Medulla oblongata (tissue), 1 donor: ENCODE measurements around the gene BICRAL.
"Not testable (repeated sequence)": the region's sequence is repeated elsewhere in the genome, so short reads cannot be mapped to it uniquely, and the experiment has no call there.

Source experiments
- DNase-seq: peaks from one replicate; pipeline ENCODE4 v3.0.0-alpha.2; 2015; ENCODE audit errors: extremely low spot score

Gene BICRAL

GRCh38 chr6:42764911-42765648, 16.8 kb upstream of the BICRAL start:
- DNase-seq: no peak

GRCh38 chr6:42766163-42766670, 15.6 kb upstream of the BICRAL start:
- no peak for DNase-seq

GRCh38 chr6:42769051-42769450, 12.8 kb upstream of the BICRAL start:
- DNase-seq: no peak

- no peak for DNase-seq
Observed at GRCh38 chr6:42769836-42770235, 12.0 kb upstream of the BICRAL start.

GRCh38 chr6:42771741-42772100, 10.1 kb upstream of the BICRAL start:
- no peak for DNase-seq

GRCh38 chr6:42774201-42774600, 7.7 kb upstream of the BICRAL start:
- DNase-seq: no peak

- not testable (repeated sequence) for DNase-seq
Observed at GRCh38 chr6:42774821-42775487, 6.9 kb upstream of the BICRAL start.

- no peak for DNase-seq
Observed at GRCh38 chr6:42777126-42777822, 4.6 kb upstream of the BICRAL start.

- DNase-seq: no peak
Observed at GRCh38 chr6:42778122-42778521, 3.7 kb upstream of the BICRAL start.

- DNase-seq: no peak
Observed at GRCh38 chr6:42779521-42779920, 2.3 kb upstream of the BICRAL start.

GRCh38 chr6:42781546-42781795, 381 bp upstream of the BICRAL start:
- DNase-seq: no peak

GRCh38 chr6:42782689-42783176, 881 bp downstream of the BICRAL start:
- DNase-seq: peak; percentile 87

- DNase-seq: peak; percentile 72
Observed at GRCh38 chr6:42783177-42783875, 1.5 kb downstream of the BICRAL start.

- DNase-seq: peak; percentile 70
Observed at GRCh38 chr6:42783876-42784642, 2.2 kb downstream of the BICRAL start.

- no peak for DNase-seq
Observed at GRCh38 chr6:42784717-42785498, 3.1 kb downstream of the BICRAL start.

- DNase-seq: no peak
Observed at GRCh38 chr6:42786525-42786985, 4.7 kb downstream of the BICRAL start.

- DNase-seq: no peak
Observed at GRCh38 chr6:42787063-42787472, 5.2 kb downstream of the BICRAL start.

- DNase-seq: no peak
Observed at GRCh38 chr6:42788671-42789070, 6.8 kb downstream of the BICRAL start.

GRCh38 chr6:42790549-42791181, 8.8 kb downstream of the BICRAL start:
- DNase-seq: no peak
